Activated naive CD4-positive, alpha-beta T cell treated with Interleukin-2 at 50 U/mL for 16 hours (primary cell): ENCODE results near the gene RABL6.

Experiments used
- DNase-seq: peaks from one replicate; pipeline ENCODE4 v3.0.0-alpha.2; 2020

The RABL6 gene

DNA sequence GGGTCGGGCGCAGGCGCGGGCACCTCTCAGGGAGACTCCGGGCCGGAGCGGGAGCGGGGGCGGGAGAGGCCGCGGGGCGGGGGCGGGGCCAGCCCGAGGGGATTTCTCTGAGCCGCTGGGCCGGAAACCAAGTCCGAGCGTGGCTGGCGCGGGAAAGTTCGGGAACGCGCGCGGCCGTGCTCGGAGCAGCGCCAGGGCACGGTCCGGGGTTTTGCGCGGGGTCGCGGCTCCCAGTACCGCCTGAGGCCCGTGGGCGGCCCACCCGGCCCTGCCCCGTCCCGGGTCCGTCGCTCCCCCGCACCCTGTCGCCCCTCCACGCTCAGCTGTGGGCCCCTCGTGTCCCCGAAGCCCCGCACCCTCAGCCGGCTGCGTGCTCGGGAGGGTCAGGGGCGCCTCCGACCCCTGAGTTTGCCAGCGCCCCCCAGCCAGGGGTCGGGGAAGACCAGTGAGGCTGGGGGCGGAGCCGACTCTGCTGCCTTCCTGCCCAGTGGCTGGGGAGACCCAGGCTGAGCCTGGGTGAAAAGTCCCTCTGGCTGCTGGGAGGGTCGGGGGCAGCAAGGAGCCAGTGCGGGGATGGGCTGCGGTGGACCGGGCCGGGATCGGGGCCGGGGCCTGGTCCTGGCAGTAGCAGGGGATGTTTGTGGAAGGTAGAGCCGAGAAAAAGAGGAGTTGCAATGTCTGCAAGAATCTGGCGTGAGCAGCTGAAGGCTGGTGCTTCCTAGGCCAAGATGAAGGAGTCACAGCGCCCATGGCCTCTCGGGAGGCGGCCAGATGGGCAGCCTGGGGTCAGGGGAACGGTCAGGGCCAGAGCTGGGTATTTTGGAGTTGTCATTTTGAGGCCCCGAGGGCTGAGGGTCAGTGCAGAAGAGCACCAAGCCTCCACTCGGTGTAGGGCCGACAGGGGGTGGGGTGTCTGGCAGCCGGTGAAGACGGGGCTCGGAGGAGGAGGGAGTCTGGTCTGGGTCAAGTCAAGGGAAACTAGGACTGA lies 79.2 kb downstream of the RABL6 start:
- peak; percentile 45 for DNase-seq

DNA sequence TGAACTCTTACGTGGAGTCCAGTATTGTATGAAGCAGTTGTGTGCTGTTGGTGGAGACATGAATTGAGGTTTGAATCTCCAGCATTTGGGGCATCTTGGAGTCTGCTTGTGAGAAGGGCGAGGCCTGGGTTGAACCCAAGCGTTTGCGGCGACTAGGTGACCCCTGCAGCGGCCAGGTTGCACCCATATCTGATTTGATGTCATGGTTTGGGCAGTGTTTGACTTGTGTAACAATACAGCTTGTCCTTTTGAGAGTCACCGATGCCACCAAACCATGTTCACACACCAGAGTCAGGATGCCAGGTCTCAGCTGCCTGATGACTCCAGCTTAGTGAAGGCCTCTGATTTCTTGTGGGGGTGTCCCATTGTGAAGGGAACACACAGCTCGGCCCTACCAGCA lies 80.7 kb downstream of the RABL6 start:
- DNase-seq = no peak

- DNase-seq = no peak
Measured at GRCh38 chr9:136889858-136890257, 82.1 kb downstream of the RABL6 start.

- DNase-seq = no peak
Measured at GRCh38 chr9:136890661-136891060, 82.9 kb downstream of the RABL6 start.
